Measurements from ENCODE around the gene ACHE. TPM values are rescaled to one million over a fixed set of nuclear protein-coding genes. Genes with fewer than 3 reads are reported as not detected.

The ACHE gene
- total RNA-seq, 4 donors from 2014 or later, result 6.7 to 55.9 (median 14.5) TPM

- Histone ChIP-seq H3K4me1 (peaks cover 0 to 30% of the 10 kb centered on the region in 2 donors), H3K27me3 (peaks cover 0 to 8% of the 10 kb centered on the region in 2 donors)
Measured at GRCh38 chr7:100892364-100893317, 3.0 kb downstream of the ACHE start.

GRCh38 chr7:100891568-100892247 lies 4.0 kb downstream of the ACHE start:
- no peak for DNase-seq
- intact Hi-C loops (cut with DNase I; ENCODE audit: low total_unique reads), result no loop called here
- Histone ChIP-seq H3K36me3 (no peaks in the 10 kb centered on the region), H3K4me3 (no peak overlapping the region), H3K4me1 (peaks cover 0 to 32% of the 10 kb centered on the region in 2 donors), H3K27ac (peak overlapping the region; percentile 89 to 92), H3K27me3 (peaks cover 0 to 8% of the 10 kb centered on the region in 2 donors), H3K9me3 (no peaks in the 10 kb centered on the region)
- no peak for TF ChIP-seq POLR2A (IDR thresholded peaks at IDR 0.05)
- TF ChIP-seq, protein P1, sequence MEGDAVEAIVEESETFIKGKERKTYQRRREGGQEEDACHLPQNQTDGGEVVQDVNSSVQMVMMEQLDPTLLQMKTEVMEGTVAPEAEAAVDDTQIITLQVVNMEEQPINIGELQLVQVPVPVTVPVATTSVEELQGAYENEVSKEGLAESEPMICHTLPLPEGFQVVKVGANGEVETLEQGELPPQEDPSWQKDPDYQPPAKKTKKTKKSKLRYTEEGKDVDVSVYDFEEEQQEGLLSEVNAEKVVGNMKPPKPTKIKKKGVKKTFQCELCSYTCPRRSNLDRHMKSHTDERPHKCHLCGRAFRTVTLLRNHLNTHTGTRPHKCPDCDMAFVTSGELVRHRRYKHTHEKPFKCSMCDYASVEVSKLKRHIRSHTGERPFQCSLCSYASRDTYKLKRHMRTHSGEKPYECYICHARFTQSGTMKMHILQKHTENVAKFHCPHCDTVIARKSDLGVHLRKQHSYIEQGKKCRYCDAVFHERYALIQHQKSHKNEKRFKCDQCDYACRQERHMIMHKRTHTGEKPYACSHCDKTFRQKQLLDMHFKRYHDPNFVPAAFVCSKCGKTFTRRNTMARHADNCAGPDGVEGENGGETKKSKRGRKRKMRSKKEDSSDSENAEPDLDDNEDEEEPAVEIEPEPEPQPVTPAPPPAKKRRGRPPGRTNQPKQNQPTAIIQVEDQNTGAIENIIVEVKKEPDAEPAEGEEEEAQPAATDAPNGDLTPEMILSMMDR (IDR thresholded peaks at IDR 0.05), result no peak

More at GRCh38 chr7:100892364-100893317, 3.0 kb downstream of the ACHE start:
- TF ChIP-seq, protein P1 (IDR thresholded peaks at IDR 0.05), result no peak
- no peak for TF ChIP-seq POLR2A (IDR thresholded peaks at IDR 0.05)
- no peak overlapping the region for H3K4me3 ChIP-seq
- DNase-seq, result no peak
- H3K9me3 ChIP-seq, result no peaks in the 10 kb centered on the region
- no peak overlapping the region for H3K27ac ChIP-seq
- H3K36me3 ChIP-seq, result no peaks in the 10 kb centered on the region
- intact Hi-C loops (cut with DNase I; ENCODE audit: low total_unique reads), result no loop called here

GRCh38 chr7:100890653-100891567 lies 4.8 kb downstream of the ACHE start:
- intact Hi-C loops (cut with DNase I; ENCODE audit: low total_unique reads), result no loop called here
- peak in 1 of 2 donors; percentile 39 for DNase-seq
- no peak for TF ChIP-seq POLR2A (IDR thresholded peaks at IDR 0.05)
- TF ChIP-seq, protein P1 (IDR thresholded peaks at IDR 0.05), result no peak
- Histone ChIP-seq H3K9me3 (no peaks in the 10 kb centered on the region), H3K27ac (peak overlapping the region; percentile 89 to 92), H3K27me3 (peaks cover 0 to under 1% of the 10 kb centered on the region in 2 donors), H3K36me3 (no peaks in the 10 kb centered on the region), H3K4me1 (peaks cover 0 to 24% of the 10 kb centered on the region in 2 donors), H3K4me3 (peak overlapping the region; percentile 71 to 76)

- DNase-seq, result no peak
- H3K4me1 ChIP-seq, result peaks cover 0 to 13% of the 10 kb centered on the region in 2 donors
- peak within 1 kb of the TSS; percentile 89 to 92 for H3K27ac ChIP-seq
- no peaks in the 10 kb centered on the region for H3K36me3 ChIP-seq
- H3K9me3 ChIP-seq, result no peaks in the 10 kb centered on the region
- peak within 1 kb of the TSS; percentile 71 to 76 for H3K4me3 ChIP-seq
- no peaks in the 10 kb centered on the region for H3K27me3 ChIP-seq
- intact Hi-C loops (cut with DNase I; ENCODE audit: low total_unique reads), result no loop called here
- no peak for TF ChIP-seq POLR2A (IDR thresholded peaks at IDR 0.05)
- TF ChIP-seq, protein P1 (IDR thresholded peaks at IDR 0.05), result peak in 1 of 4 experiments; percentile 21
Measured at GRCh38 chr7:100888988-100889750, 6.5 kb downstream of the ACHE start, which contains the start of gene UFSP1. TSS of gene UFSP1 (minus strand) at chr7:100889715. CDS start at chr7:100889271, 444 bp downstream.
